ENCODE measurements around the gene TEX19.

TEX19 gene

DNA sequence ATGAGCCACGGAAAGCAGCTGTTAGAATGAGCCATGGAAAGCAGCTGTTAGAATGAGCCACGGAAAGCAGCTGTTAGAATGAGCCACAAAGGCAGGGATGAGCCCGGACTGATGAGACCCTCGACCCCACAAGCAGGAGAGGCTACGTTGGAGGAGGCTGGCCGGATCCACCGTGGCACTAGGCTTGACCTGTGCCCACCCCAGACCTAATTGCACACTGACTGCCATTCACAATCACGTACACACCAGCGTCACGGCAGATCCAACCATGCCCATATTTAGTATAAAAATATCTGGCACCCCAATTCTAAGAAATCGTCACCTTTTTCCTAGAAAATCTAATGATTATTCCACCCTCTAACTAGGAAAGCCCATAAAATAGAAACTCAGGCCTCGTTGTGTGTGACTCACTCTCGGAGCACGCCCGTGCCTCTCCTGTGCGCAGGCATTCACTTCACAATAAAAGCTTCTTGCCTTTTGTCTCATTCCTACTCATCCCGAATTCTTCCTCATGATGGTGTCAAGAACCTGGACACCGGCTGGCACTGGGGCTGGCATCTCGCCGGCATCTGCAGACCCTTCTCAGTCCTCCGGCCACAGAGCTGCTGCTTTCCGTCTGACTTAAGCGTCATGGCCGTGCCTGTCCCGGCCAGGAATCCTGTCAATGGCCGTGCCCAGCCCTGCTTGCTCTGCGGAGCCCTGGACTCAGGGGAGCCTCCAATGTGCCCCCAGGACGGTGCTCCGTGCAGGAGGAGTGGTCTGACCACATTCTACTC, 20.0 kb upstream of the TEX19 start:
- no peaks in the 10 kb centered on the region for H4K20me1 ChIP-seq (ENCODE audit: insufficient read depth, low read length)
- no peak overlapping the region for H2AFZ ChIP-seq (ENCODE audit: low read length)
- H3K9ac ChIP-seq (ENCODE audit: low read length): no peak overlapping the region
- no peaks in the 10 kb centered on the region for H3K9me3 ChIP-seq (ENCODE audit: low read length)
- H3K4me1 ChIP-seq (ENCODE audit: insufficient read depth, low read length, severe bottlenecking): peaks cover 5% of the 10 kb centered on the region
- no peak overlapping the region for H3K4me2 ChIP-seq (ENCODE audit: low read length)
- peaks cover 15% of the 10 kb centered on the region; the same call in 1 of the 2 replicates for H3K27me3 ChIP-seq (ENCODE audit: insufficient read depth, low read length)
- no peak for TF ChIP-seq EZH2 (IDR thresholded peaks at IDR 0.05; ENCODE audit: borderline replicate concordance, low read length)
- TF ChIP-seq, protein P1, sequence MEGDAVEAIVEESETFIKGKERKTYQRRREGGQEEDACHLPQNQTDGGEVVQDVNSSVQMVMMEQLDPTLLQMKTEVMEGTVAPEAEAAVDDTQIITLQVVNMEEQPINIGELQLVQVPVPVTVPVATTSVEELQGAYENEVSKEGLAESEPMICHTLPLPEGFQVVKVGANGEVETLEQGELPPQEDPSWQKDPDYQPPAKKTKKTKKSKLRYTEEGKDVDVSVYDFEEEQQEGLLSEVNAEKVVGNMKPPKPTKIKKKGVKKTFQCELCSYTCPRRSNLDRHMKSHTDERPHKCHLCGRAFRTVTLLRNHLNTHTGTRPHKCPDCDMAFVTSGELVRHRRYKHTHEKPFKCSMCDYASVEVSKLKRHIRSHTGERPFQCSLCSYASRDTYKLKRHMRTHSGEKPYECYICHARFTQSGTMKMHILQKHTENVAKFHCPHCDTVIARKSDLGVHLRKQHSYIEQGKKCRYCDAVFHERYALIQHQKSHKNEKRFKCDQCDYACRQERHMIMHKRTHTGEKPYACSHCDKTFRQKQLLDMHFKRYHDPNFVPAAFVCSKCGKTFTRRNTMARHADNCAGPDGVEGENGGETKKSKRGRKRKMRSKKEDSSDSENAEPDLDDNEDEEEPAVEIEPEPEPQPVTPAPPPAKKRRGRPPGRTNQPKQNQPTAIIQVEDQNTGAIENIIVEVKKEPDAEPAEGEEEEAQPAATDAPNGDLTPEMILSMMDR (IDR thresholded peaks at IDR 0.05; ENCODE audit: low read length): no peak
- no peak overlapping the region for H3K4me3 ChIP-seq (ENCODE audit: low read depth, low read length, poor library complexity, severe bottlenecking)
- no peaks in the 10 kb centered on the region; the same call in 1 of the 2 replicates for H3K36me3 ChIP-seq (ENCODE audit: insufficient read depth, low read length)
- H3K27ac ChIP-seq (ENCODE audit: low read depth, low read length, poor library complexity, severe bottlenecking): no peak overlapping the region
- no peaks in the 10 kb centered on the region for H3F3A ChIP-seq (ENCODE audit: insufficient read depth, low read length)
- no peaks in the 10 kb centered on the region for H3K79me2 ChIP-seq (ENCODE audit: insufficient read depth, low read length)
- H3K9me2 ChIP-seq (ENCODE audit: low read depth, low read length): no peaks in the 10 kb centered on the region

DNA sequence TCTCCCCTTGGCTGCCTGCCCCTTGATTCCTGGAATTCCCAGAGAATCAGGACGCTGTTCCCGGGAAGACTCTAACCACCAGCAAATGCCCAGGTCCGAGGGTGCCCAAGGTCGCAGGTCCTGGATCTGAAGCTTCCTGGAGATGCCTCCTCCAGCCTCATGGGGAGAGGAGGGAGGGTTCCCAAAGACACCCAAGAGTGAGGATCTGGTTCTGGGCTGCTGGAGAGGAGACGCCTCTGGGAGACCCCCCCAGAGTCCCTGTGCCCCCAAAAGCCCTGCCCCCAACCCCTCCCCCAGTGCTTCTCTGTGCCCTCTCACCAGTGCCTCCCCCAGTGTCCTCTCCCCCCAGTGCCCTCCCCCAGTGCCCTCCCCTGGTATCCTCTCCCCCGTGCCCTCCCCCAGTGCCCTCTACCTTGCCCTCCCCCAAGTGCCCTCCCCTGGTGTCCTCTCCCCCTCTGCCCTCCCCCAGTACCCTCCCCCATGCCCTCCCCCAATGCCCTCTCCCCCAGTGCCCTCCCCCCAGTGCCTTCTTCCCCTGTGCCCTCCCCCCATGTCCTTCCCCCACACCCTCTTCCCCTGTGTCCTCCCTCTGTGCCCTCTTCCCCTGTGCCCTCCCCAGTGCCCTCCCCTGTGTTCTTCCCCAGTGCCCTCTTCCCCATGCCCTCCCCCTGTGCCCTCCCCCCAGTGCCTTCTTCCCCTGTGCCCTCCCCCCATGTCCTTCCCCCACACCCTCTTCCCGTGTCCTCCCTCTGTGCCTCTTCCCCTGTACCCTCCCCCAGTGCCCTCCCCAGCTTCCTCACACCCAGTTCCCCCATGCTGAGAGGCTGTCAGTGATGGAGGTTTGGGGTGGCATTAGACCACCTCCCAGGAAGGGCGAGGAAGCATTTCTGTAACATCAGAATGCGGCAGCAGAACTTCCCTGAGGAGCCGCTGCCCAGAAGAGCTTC, 19.1 kb upstream of the TEX19 start:
- no peaks in the 10 kb centered on the region for H3K79me2 ChIP-seq (ENCODE audit: insufficient read depth, low read length)
- H3K27ac ChIP-seq (ENCODE audit: low read depth, low read length, poor library complexity, severe bottlenecking): no peak overlapping the region
- H3K4me2 ChIP-seq (ENCODE audit: low read length): no peak overlapping the region
- H3K9me2 ChIP-seq (ENCODE audit: low read depth, low read length): no peaks in the 10 kb centered on the region
- no peaks in the 10 kb centered on the region for H3F3A ChIP-seq (ENCODE audit: insufficient read depth, low read length)
- TF ChIP-seq, protein P1 (IDR thresholded peaks at IDR 0.05; ENCODE audit: low read length): no peak
- no peak for TF ChIP-seq EZH2 (IDR thresholded peaks at IDR 0.05; ENCODE audit: borderline replicate concordance, low read length)
- H3K4me1 ChIP-seq (ENCODE audit: insufficient read depth, low read length, severe bottlenecking): peaks cover 2% of the 10 kb centered on the region
- H3K36me3 ChIP-seq (ENCODE audit: insufficient read depth, low read length): no peaks in the 10 kb centered on the region; the same call in 1 of the 2 replicates
- H3K9me3 ChIP-seq (ENCODE audit: low read length): no peaks in the 10 kb centered on the region
- H3K9ac ChIP-seq (ENCODE audit: low read length): no peak overlapping the region
- no peak overlapping the region for H2AFZ ChIP-seq (ENCODE audit: low read length)
- no peak overlapping the region for H3K4me3 ChIP-seq (ENCODE audit: low read depth, low read length, poor library complexity, severe bottlenecking)
- peaks cover 13% of the 10 kb centered on the region; the same call in 1 of the 2 replicates for H3K27me3 ChIP-seq (ENCODE audit: insufficient read depth, low read length)
- no peaks in the 10 kb centered on the region for H4K20me1 ChIP-seq (ENCODE audit: insufficient read depth, low read length)

DNA sequence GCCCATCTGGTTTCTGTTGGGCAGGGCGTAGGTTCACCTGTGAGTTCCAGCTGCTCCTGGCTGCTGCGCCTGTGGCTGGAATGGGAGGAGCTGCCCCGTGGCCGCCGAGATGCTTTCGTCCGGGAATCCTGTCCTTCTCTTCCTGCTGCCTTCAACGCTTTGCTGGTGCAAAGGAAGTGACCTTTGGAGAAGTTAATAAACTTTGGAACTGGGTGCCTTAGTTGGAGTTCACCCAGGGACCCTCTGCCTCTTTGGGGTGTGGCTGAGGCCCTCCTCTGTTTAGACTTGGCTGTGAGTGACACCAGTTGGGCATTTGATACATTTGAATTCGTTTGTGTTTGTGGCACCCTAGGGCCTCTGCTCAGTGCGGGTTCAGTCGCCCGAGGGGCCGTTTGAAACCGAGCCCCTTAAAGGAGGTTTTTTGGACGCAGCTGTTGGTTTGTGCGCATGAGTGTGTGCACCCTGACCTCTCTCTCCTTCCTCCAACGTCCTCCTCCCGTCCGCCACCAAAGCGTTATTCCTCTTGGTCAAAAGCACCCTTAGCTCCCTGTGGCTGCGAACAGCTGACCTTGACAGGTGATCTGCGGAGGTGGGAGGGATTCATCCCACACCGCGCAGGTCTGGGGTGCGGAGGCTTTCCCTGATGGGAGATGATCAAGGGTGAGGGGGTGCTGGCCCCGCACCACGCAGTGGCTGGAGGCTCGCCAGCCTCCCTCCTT, 16.5 kb upstream of the TEX19 start:
- TF ChIP-seq, protein P1 (IDR thresholded peaks at IDR 0.05; ENCODE audit: low read length): no peak
- Histone ChIP-seq H3K4me2 (ENCODE audit: low read length) (no peak overlapping the region), H3F3A (ENCODE audit: insufficient read depth, low read length) (no peaks in the 10 kb centered on the region), H3K36me3 (ENCODE audit: insufficient read depth, low read length) (no peaks in the 10 kb centered on the region; the same call in 1 of the 2 replicates), H3K27me3 (ENCODE audit: insufficient read depth, low read length) (peaks cover 7% of the 10 kb centered on the region; the same call in 1 of the 2 replicates), H3K4me3 (ENCODE audit: low read depth, low read length, poor library complexity, severe bottlenecking) (no peak overlapping the region), H4K20me1 (ENCODE audit: insufficient read depth, low read length) (no peaks in the 10 kb centered on the region), H3K27ac (ENCODE audit: low read depth, low read length, poor library complexity, severe bottlenecking) (no peak overlapping the region), H3K79me2 (ENCODE audit: insufficient read depth, low read length) (no peaks in the 10 kb centered on the region), H3K9ac (ENCODE audit: low read length) (no peak overlapping the region), H3K4me1 (ENCODE audit: insufficient read depth, low read length, severe bottlenecking) (peaks cover 9% of the 10 kb centered on the region), H3K9me3 (ENCODE audit: low read length) (no peaks in the 10 kb centered on the region), H3K9me2 (ENCODE audit: low read depth, low read length) (no peaks in the 10 kb centered on the region), H2AFZ (ENCODE audit: low read length) (no peak overlapping the region)

Measured in OCI-LY1 (cell line).